Epidermal melanocyte (primary cell): Measurements from ENCODE around the gene NFKBIL1.
"Not testable (repeated sequence)": the region's sequence is repeated elsewhere in the genome, so short reads cannot be mapped to it uniquely, and the experiment has no call there.

ENCODE experiments used
- DNase-seq: peaks from one replicate; pipeline ENCODE4 v3.0.0; 2011; ENCODE audit warnings: low spot score; ENCODE audit not compliant: insufficient read length

NFKBIL1 gene

GRCh38 chr6:31534521-31535040, 12.8 kb upstream of the NFKBIL1 start:
- DNase-seq, result no peak

GRCh38 chr6:31535538-31536324, 11.7 kb upstream of the NFKBIL1 start:
- DNase-seq, result no peak

GRCh38 chr6:31538805-31539400, 8.5 kb upstream of the NFKBIL1 start:
- no peak for DNase-seq

GRCh38 chr6:31540640-31541039, 6.8 kb upstream of the NFKBIL1 start:
- no peak for DNase-seq

- no peak for DNase-seq
Observed at GRCh38 chr6:31541059-31541657, 6.2 kb upstream of the NFKBIL1 start.

GRCh38 chr6:31541658-31542521, 5.5 kb upstream of the NFKBIL1 start, which contains the start of gene DDX39B:
DDX39B (minus strand) TSS chr6:31542003; CDS start chr6:31540532, 1,471 bp downstream.
- peak; percentile 91 for DNase-seq

GRCh38 chr6:31543639-31544038, 3.8 kb upstream of the NFKBIL1 start:
- DNase-seq, result no peak

GRCh38 chr6:31544676-31545075, 2.7 kb upstream of the NFKBIL1 start:
- DNase-seq, result no peak

GRCh38 chr6:31545291-31545690, 2.1 kb upstream of the NFKBIL1 start:
- no peak for DNase-seq

GRCh38 chr6:31546339-31546957, 960 bp upstream of the NFKBIL1 start, which contains the start of gene ATP6V1G2:
ATP6V1G2 (minus strand) TSS chr6:31546608; CDS start chr6:31546559, 49 bp downstream.
- DNase-seq, result no peak

- DNase-seq, result no peak
Observed at GRCh38 chr6:31547727-31548543, 527 bp downstream of the NFKBIL1 start.

GRCh38 chr6:31548544-31548873, 1.1 kb downstream of the NFKBIL1 start:
- DNase-seq, result no peak

GRCh38 chr6:31551371-31551770, 4.0 kb downstream of the NFKBIL1 start:
- DNase-seq, result not testable (repeated sequence)

GRCh38 chr6:31556307-31556706, 8.9 kb downstream of the NFKBIL1 start:
- DNase-seq, result no peak

GRCh38 chr6:31557443-31558317, 10.3 kb downstream of the NFKBIL1 start:
- DNase-seq, result no peak

GRCh38 chr6:31558318-31558625, 10.9 kb downstream of the NFKBIL1 start:
- DNase-seq, result no peak

GRCh38 chr6:31558631-31559500, 11.5 kb downstream of the NFKBIL1 start:
- no peak for DNase-seq

GRCh38 chr6:31559606-31559957, 12.2 kb downstream of the NFKBIL1 start:
- DNase-seq, result no peak
